ENCODE data around the gene IKZF2. TPM values are rescaled to one million over a fixed set of nuclear protein-coding genes. Genes with fewer than 3 reads are reported as not detected.

The IKZF2 gene
- total RNA-seq, 1 experiment from 2014 or later, result 3.0 TPM

GRCh38 chr2:212997526-212998020 lies 153.8 kb downstream of the IKZF2 start:
- Histone ChIP-seq H3K14ac (ENCODE audit: insufficient read depth, low read length) (no peak overlapping the region), H2BK20ac (ENCODE audit: low read depth, low read length, poor library complexity, severe bottlenecking) (no peak overlapping the region), H3K9ac (ENCODE audit: extremely low read depth, insufficient read length, low read length) (no peak overlapping the region), H3T11ph (ENCODE audit: low read length) (no peak overlapping the region), H3K18ac (ENCODE audit: insufficient read length, low read depth, low read length) (no peak overlapping the region), H2AK5ac (ENCODE audit: insufficient read length, low read length) (no peak overlapping the region), H2BK12ac (ENCODE audit: insufficient read length, low read depth, low read length) (no peak overlapping the region), H3K4me2 (ENCODE audit: insufficient read depth, insufficient read length, low read length) (no peak overlapping the region), H2BK5ac (ENCODE audit: insufficient read length, low read length) (no peak overlapping the region), H3K4me1 (ENCODE audit: insufficient read depth, low read length) (no peaks in the 10 kb centered on the region), H3K79me2 (ENCODE audit: insufficient read depth, low read length) (no peaks in the 10 kb centered on the region), H2BK120ac (ENCODE audit: low read depth, low read length, poor library complexity, severe bottlenecking) (no peak overlapping the region), H3K4ac (ENCODE audit: low read depth, low read length) (no peak overlapping the region), H3K23ac (ENCODE audit: insufficient read length, low read depth, low read length) (no peak overlapping the region), H3K23me2 (ENCODE audit: insufficient read length, low read depth, low read length, poor library complexity, severe bottlenecking) (no peaks in the 10 kb centered on the region), H4K91ac (ENCODE audit: insufficient read length, low read depth, low read length) (no peak overlapping the region), H3K9me3 (ENCODE audit: control insufficient read depth, low read depth, low read length) (no peaks in the 10 kb centered on the region), H4K5ac (ENCODE audit: insufficient read length, low read depth, low read length) (no peak overlapping the region), H3K27me3 (ENCODE audit: insufficient read depth, low read length) (no peaks in the 10 kb centered on the region), H3K56ac (ENCODE audit: insufficient read length, low read depth, low read length) (no peak overlapping the region), H2BK15ac (ENCODE audit: low read depth, low read length) (no peak overlapping the region), H4K8ac (replicated peaks; ENCODE audit: insufficient read length, low read depth, low read length) (no peak overlapping the region), H4K20me1 (ENCODE audit: control insufficient read depth, insufficient read depth, insufficient read length) (no peaks in the 10 kb centered on the region), H3K79me1 (ENCODE audit: insufficient read depth, low read depth, low read length, poor library complexity, severe bottlenecking) (no peaks in the 10 kb centered on the region), H2AFZ (ENCODE audit: low read length) (no peak overlapping the region), H3K27ac (ENCODE audit: insufficient read length, low read depth, low read length) (no peak overlapping the region)
- Mint-ChIP-seq H3K27me3 (ENCODE audit: low read depth) (no peaks in the 10 kb centered on the region), H3K36me3 (ENCODE audit: insufficient read depth in 1 of 3, low read depth in 3 of 3) (no peaks in the 10 kb centered on the region), H3K4me1 (peaks cover 3 to 10% of the 10 kb centered on the region in 2 experiments), H3K27ac (no peak overlapping the region; a peak in 1 of 7 replicates), H3K4me3 (no peak overlapping the region), H3K9me3 (no peaks in the 10 kb centered on the region)
- no peak for TF ChIP-seq CTCF (conservative IDR thresholded peaks at IDR 0.05)
- WGBS (ENCODE audit: extremely low coverage, insufficient read length, low lambda C conversion rate), result no CpG with 5 or more reads among the region's 3 CpGs
- DNase-seq, result peak; percentile 52
